NCI-H2196 treated with DMSO at 0.1 percent for 48 hours (cell line): ENCODE results near the gene CHRNA4.
"Not testable (repeated sequence)": the region's sequence is repeated elsewhere in the genome, so short reads cannot be mapped to it uniquely, and the experiment has no call there.

Source experiments
- DNase-seq: peaks from one replicate; lab custom pipeline; 2025; ENCODE audit not compliant: unreplicated experiment; lab: John Stamatoyannopoulos, UW

The CHRNA4 gene

DNA sequence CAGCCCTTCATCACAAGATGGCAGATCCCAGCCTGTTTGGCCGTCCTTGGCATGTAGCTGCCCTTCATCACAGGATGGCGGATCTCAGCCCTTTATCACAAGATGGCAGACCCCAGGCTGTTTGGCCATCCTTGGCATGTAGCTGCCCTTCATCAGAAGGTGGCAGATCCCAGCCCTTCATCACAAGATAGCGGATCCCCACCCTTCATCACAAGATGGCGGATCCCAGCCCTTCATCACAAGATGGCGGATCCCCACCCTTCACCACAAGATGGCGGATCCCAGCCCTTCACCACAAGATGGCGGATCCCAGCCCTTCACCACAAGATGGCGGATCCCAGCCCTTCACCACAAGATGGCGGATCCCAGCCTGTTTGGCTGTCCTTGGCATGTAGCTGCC, 26.1 kb downstream of the CHRNA4 start:
- DNase-seq: not testable (repeated sequence)

GRCh38 chr20:63334356-63334755, 26.8 kb downstream of the CHRNA4 start:
- no peak for DNase-seq

DNA sequence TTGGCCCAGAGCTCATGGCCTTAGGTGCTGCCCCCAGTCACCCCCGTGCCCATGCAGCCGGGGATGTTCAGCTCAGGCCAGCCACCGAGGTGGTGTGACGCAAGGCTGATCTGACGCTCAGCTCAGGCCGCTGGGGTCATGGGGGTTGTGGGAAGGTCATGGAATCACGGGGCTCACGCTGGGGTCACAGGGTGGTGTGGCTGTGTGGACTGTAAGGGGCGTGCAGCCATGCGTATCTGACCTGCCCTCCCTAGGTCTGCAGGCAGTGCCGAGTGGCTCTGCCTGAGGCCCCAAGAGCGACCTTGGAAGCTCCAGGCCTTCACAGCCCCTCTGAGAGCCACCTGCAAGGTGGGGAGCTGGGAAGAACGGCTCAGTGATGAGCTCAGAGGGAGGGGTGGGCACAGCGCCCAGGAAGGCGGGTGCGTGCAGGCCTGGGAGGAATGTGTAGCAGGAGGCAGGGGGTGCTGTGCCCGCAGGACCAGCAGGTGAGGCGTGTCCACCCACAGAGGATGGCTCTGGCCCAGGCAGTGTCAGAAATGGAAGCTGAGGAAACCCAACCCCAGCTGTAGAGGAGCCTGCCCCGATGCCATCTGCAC, 27.8 kb downstream of the CHRNA4 start:
- no peak for DNase-seq

DNA sequence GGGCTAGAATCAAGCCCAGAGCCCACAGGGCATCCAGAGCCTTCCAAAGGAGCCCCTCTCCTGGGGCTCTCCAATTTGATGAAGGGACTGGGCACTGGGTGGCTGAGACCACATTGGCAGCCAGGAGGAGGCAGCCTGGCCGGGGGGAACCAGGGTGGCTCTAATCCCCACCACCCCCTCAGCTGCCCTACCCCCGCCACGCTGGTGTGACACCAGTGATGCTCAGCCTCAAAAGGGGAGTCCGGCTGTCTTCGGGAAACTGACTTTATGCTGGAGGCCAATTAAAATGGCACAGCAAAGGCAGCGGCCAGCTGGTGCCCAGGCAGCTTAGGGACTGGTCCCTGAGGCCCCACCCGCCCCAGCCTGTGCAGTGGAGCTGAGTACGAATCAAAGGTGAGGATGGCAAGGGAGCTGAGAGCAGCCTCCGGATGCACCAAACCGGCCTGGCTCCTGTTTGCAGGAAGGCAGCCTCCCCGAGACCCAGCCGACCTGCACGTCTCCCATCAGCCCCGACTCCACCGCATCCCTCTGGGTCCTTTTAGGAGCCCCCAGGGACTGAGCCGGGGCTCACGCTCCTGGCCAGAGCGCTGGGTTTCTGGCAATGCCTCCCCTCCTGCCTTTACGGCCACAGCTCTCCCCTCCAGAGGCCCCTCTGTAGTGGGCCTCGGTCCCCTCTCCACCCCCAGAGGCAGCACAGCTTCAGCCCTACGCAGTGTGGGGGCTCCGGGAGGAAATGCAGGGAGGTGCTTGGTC, 28.5 kb downstream of the CHRNA4 start:
- no peak for DNase-seq

DNA sequence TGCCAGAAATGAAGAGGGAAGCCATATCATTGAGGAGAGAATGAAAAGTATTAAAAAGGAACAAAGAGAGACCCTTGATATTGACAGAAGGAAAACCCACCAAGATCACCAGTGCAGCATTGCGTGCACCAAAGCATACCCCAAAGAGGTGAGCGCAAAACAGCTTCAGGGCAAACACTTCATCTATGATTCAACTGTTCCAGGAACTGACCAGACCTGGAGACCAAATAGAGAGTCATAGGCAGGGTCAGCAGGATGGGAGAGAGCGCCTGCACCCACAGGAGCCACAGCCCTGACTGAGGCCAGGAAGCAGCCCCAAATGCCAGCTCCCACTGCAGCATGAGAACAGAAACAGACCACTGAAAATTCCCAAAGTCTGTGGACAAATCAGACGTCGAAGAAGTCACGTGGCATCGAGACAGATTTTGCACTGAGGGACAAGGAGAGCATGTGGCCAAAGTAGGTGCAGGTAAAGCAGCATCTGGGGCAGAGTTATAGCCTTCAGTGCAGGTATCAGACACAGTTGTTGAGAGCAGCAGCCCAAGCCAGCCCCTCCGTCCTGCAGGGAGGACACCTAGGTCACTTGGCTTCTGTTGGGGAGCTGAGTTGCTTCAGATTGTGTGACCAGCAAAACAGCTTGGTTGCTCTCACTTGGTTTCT, 29.3 kb downstream of the CHRNA4 start:
- no peak for DNase-seq

DNA sequence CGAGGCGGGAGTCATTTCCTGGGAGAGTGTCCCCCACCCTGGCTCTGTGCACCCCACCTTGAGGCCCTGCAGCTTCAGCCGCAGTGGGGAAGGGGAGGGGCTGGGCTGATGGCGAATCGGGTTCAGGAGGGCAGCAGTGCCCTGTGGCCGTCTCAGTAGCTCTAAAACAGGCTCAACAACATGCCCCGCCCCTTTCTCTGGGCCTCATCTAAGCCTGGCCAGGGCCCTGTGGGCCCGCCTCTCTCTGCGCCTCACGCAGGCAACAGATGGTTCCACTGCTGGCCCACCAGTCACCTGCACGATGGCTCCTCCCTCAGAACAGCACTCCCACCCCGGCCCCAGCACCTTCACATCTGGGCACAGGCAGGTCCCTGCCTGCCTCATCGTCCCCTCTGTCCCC, 30.2 kb downstream of the CHRNA4 start:
- no peak for DNase-seq

DNA sequence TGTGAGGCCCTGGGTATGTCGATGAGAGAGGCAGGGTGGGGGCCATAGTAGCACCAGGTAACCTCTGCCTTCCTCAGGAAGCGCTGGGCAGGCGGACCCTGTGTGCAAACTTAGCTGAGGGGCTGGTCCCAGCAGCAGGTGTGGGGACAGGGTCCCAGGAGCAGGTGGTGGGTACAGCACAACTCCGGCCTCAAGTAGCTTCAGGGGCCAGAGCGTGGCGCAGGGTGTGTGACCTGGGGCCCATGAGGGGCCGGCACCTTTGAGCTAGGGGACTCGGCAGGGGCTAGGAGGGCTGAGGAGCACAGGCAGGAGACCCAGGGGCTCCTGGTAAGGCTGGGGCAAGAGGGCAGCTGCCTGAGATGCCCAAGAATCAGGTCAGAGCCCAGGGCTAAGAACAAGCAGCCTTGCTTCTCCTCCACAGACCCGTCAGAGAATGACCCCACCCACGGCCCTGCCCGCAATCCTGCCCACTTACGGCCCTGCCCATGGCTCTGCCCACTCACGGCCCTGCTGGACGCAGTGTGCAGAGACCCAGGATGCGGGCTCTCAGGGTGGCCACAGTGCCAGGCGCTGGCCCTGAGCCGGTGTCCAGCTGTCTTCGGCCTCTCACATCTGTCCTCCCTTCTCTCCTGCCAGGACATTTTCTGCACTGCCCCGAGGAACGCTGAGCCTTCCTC, 30.9 kb downstream of the CHRNA4 start:
- DNase-seq: no peak

DNA sequence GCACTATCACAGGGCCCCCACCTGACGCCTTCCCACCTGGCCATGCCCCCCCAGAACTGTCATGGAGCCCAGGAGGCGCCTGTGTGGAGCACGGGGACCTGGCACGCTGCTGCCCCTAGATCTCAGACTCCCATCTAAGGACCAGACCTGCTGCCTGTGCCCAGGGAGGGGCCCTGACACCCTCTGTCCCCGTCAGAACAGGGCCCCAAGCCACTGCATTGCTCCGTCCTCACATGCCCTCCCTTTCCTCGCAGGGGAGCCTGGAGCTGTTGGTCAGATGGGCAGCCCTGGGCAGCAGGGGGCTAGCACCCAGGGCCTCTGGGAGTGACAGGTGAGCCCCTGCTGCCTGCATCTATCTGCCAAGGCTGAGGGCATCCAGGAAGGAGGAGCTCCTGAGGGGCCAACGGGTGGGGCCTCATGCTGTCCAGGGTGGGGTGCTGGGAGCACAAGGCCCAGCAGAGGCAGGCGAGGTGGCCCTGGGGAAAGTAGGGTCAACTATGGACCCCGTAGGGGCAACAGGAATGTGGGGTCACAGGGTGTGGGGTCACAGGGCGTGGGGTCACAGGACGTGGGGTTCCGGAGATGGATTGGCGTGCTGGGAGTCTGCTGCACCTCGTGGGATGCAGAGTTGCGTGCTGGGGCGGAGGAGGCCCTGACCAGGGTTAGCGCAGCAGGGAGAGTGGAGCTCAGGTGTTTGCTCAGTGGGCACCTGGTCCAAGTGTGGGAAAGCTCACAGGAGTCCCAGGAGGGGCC, 31.6 kb downstream of the CHRNA4 start:
- DNase-seq: no peak

GRCh38 chr20:63328718-63329275, 32.4 kb downstream of the CHRNA4 start:
- DNase-seq: no peak

DNA sequence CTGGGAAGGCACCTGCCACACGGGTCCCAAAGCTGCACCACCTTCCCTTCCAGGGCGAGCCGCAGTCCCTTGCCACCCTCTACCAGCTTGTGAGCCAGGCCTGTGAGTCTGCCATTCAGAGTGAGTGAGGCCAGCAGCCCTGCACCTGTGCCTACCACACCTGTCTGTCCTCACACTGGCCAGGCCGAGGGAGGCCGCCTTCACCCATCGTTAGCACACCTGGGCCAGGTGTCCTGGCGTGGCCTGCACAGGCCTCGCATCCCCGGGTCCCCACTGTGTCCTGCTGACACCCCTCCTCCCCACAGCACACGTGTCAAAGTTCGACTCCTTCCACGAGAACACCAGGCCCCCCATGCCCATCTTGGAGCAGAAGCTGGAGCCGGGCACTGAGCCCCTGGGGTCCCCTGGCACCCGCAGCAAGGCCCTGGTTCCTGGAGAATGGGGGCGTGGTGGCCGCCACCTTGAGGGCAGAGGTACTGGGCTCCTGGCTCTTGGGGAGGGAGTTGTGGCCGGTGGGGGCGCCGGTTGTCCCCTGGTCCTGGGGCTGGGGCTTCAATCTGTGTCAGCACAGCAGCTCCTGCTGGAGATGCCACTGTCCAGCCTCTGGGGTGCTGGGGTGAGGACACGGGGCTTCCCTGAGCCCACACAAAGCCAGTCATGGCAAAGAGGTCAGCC, 33.0 kb downstream of the CHRNA4 start:
- no peak for DNase-seq

- DNase-seq: no peak
Measured at GRCh38 chr20:63327231-63327745, 33.9 kb downstream of the CHRNA4 start.

DNA sequence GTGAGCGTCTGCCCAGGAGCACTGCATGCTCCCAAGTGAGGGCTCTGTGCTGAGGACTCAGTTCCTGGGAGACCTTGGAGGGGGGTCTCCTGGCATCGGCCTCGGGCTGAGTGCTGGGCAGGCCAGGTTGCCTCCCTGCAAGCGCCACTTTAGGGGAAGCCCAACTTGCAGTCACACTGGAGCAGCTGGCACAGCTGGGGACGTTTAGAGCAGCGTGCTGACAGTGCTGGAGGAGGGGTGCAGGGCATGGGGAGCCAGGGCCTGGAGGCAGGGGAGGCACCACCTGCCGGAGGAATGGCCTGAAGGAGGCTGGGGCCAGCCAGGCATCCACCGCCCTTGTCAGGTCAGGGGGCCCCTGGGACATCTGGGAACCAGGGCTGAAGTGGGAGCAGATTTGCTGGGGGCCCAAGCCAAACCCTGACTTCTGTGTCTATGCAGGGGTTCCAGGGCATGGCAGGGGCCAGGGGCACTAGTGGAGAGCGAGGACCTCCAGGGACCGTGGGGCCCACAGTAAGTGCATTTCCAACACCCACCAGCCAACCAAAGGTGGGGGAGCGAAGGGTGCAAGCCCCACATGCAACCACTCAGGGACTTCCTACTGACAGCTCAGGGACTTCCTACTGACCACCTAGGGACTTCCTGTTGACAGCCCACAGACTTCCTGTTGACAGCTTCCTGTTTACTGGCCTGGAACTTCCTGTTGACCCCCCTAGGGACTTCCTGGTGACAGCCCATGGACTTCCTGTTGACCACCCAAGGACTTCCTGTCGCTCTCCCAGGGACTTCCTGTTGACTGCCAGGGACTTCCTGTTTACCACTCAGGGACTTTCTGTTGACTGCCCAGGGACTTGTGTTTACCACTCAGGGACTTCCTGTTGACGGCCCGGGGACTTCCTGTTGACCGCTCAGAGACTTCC, 34.6 kb downstream of the CHRNA4 start:
- no peak for DNase-seq

DNA sequence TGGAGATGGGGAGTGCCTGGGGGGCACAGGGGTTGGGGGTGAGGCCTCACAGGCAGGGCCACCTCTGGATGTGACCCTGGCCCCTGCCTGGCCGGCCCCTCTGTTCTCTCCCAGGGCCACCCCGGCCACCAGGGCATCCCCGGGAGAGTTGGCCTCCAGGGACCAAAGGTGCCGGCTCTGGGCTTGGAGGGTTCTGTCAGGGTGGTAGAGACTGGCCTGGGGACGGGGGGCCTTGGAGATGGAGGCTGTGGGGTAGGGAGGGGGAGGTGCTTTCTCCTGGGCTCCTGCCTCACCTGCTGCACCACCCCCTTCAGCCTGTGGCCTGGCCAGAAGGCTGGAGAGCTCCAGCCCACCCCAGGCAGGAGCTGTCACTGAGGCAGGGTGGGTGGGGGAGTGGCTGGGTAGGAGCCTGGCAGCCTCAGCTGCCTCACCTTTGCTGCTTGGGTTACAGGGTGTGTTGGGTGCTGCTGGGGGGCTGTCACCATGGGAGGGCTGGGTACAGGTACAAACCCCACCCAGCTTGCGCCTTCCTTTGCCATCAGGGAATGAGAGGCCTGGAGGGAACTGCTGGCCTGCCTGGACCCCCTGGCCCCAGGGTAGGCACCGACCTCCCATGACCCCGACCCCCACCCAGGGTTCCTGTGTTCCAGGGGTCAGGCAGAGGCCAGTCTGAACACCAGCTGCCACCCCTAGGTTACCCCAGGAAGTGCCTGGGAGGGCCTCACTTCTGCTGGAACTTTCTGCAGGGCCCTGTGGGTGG, 35.4 kb downstream of the CHRNA4 start:
- DNase-seq: no peak

DNA sequence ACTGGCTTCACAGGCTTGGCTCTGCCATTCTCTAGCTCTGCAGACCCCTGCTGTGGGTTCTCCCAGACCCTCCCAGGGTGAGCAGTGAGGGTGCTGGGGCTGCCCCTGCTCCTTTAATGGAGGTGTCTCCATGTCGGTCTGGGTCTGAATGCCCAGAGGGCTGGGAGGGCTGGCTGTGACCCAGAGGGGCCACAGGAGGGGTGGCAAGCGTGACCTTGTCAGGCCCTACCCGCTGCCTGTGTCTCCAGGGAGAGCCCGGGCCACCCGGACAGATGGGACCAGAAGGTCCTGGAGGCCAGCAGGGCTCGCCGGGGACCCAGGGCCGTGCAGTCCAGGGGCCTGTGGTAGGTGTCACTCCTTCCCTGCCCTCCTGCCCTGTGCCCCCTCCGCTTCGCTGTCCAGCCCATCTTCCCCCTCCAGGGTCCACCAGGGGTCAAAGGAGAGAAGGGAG, 36.1 kb downstream of the CHRNA4 start:
- DNase-seq: no peak

GRCh38 chr20:63323357-63323981, 37.7 kb downstream of the CHRNA4 start:
- no peak for DNase-seq

GRCh38 chr20:63322933-63323273, 38.2 kb downstream of the CHRNA4 start:
- DNase-seq: no peak

DNA sequence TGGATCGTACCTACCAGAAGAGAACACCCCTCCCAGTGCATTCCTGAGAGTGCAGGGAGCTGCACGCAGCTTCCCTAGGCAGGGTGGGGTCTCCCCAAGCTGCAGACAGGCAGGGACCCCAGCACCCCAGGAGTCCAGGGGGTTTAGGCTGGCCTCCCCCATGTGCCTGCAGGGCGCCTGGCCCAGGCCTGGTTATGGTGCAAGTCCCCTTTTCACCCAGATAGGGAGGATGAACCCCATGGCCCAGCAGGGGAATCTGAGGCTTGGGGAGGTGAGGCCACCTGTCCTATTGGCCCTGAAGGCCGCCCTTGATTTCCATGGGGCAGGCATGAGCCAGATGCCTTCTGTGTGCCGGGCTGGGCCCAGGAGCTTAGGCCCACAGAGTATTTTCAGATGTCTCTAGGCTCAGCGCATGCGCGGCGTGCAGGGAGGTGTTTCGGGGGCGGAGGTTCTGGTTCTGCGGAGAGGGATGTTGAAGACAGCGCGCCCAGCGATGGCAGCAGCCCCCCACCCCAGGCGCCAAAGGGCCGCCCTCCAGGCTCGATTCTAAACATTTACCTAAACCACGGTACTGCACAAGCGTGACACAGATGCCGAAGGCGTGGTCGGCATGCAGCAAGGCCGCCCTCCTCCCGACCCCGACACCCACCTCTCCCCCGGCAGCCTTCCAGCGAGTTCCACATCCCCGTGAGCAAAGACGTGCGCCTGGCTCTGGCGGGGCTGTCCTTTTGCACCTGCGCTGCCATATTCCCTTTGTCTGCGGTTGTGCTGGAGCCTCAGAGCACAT, 38.8 kb downstream of the CHRNA4 start:
- no peak for DNase-seq
